Thoracic aorta (tissue), 2 donors: ENCODE measurements around the gene SPAG5. TPM values are rescaled to one million over a fixed set of nuclear protein-coding genes. Genes with fewer than 3 reads are reported as not detected.

Experiments
- ATAC-seq: fragments of 150-250 bp; one replicate; pipeline ENCODE4 v1.8.0; 2017; ENCODE audit warnings: low read depth; ENCODE audit not compliant: insufficient number of reproducible peaks, low FRiP score
- DNase-seq: peaks from one replicate; pipeline ENCODE4 v3.0.0-alpha.2; 2020; ENCODE audit warnings: low spot score
- H3K27ac ChIP-seq, 2 donors: fragments of 200-600 bp; sonication (generic); 1 replicate in 1 of 2; 2 replicates in 1 of 2; pipeline ENCODE4 v1.5.1; 2016; ENCODE audit warnings: mild to moderate bottlenecking in 2 of 2, moderate library complexity in 2 of 2
- H3K27me3 ChIP-seq: fragments of 200-600 bp; sonication (generic); replicated peaks from 2 replicates; pipeline ENCODE4 v1.6.0; 2016; ENCODE audit warnings: mild to moderate bottlenecking; ENCODE audit not compliant: insufficient read depth
- H3K36me3 ChIP-seq: fragments of 200-600 bp; sonication (generic); one replicate; pipeline ENCODE4 v1.5.1; 2016
- H3K4me1 ChIP-seq, 2 donors: fragments of 200-600 bp; sonication (generic); 1 replicate in 1 of 2; 2 replicates in 1 of 2; pipeline versions ENCODE4 v1.5.1 to v1.6.0; 2016; ENCODE audit warnings: low read depth in 2 of 2, mild to moderate bottlenecking in 1 of 2; ENCODE audit not compliant: control insufficient read depth in 1 of 2
- H3K4me3 ChIP-seq: fragments of 200-600 bp; sonication (generic); 2 replicates; pipeline ENCODE4 v1.5.1; 2016; ENCODE audit warnings: mild to moderate bottlenecking
- H3K9me3 ChIP-seq: fragments of 200-600 bp; sonication (generic); 2 replicates; pipeline ENCODE4 v1.5.1; 2016
- total RNA-seq, 2 donors: library from RNA; depleted of rRNA; stranded (reverse); fragments of >200 nt; gene quantifications; one replicate each; pipeline versions ENCODE4 v1.1.0 to v1.2.3, GENCODE V29; 2016
- TF ChIP-seq, protein P1 (sequence below): fragments of 200-600 bp; sonication (generic); IDR thresholded peaks from one replicate; pipeline ENCODE4 v1.5.1; 2019; ENCODE audit warnings: antibody characterized with exemption

SPAG5 gene
- total RNA-seq, 2 donors from 2014 or later, result 1.6 to 5.9 TPM

DNA sequence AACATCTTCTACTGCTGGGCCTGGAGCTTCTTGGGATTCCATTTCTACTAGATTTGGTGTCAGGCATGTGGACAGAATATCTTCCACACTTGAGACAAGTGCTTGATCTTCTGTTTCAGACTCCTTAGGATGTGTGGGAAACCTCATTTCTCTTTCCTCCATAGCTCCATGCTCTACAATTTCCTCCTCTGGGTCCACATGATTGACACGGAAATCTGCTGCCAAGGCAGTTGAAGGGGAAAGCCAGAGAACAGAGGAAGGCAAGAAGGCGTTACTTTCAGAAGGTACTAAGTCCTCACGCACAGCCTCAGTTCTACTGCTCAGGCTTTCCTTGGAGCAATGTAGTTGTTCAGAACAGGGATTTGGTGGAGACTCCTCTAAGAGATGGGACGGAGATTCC is 6.6 kb downstream of the SPAG5 start:
- Histone ChIP-seq H3K4me1 (no peaks in the 10 kb centered on the region), H3K27ac (no peak overlapping the region), H3K36me3 (no peaks in the 10 kb centered on the region), H3K9me3 (no peaks in the 10 kb centered on the region), H3K4me3 (no peak overlapping the region), H3K27me3 (no peaks in the 10 kb centered on the region)
- TF ChIP-seq, protein P1, sequence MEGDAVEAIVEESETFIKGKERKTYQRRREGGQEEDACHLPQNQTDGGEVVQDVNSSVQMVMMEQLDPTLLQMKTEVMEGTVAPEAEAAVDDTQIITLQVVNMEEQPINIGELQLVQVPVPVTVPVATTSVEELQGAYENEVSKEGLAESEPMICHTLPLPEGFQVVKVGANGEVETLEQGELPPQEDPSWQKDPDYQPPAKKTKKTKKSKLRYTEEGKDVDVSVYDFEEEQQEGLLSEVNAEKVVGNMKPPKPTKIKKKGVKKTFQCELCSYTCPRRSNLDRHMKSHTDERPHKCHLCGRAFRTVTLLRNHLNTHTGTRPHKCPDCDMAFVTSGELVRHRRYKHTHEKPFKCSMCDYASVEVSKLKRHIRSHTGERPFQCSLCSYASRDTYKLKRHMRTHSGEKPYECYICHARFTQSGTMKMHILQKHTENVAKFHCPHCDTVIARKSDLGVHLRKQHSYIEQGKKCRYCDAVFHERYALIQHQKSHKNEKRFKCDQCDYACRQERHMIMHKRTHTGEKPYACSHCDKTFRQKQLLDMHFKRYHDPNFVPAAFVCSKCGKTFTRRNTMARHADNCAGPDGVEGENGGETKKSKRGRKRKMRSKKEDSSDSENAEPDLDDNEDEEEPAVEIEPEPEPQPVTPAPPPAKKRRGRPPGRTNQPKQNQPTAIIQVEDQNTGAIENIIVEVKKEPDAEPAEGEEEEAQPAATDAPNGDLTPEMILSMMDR, result no peak
- DNase-seq (no peak), ATAC-seq (no peak)

DNA sequence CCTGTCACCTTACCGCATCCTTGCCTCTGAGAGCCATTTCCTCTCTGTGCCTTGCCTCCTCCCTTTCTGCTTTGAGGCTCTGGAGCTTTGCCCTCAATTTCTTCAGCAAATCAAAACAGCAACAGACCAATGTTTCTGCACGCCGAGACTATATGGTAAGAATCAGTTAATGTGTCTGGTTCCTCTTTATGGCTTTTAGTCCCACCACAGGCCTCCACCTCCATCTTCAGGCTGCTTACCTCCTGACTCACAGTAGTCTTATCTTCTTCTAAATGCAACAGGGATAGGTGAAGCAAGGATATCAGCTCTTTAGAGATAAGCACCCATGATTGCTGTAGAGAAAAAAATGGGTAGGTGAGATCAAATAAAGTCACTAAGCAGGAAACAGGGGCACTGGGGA is 13.0 kb downstream of the SPAG5 start:
- H3K9me3 ChIP-seq, result no peaks in the 10 kb centered on the region
- no peak overlapping the region for H3K4me3 ChIP-seq
- TF ChIP-seq, protein P1, result no peak
- no peaks in the 10 kb centered on the region for H3K27me3 ChIP-seq
- H3K4me1 ChIP-seq, result no peaks in the 10 kb centered on the region
- H3K27ac ChIP-seq, result no peak overlapping the region
- no peak for ATAC-seq
- H3K36me3 ChIP-seq, result peaks cover 3% of the 10 kb centered on the region
- no peak for DNase-seq

DNA sequence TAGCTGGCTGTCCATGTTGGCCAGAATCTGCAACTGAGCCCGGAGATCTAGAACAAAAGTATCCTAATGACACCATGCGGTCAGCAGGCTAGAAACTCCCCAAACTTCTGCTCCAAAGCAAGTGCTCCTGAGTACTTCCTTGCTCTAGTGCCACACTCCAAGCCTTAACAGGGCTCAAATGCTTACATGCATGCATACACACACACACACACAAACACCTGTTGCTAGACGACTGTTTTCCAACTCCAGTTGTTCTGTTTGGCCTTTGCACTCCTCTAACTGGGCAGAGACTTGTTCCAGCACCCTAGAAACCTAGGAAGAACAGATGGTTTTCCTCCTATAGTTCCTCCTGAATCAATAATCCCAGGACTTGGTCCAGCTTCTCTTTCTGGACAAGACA is 14.4 kb downstream of the SPAG5 start:
- no peak for ATAC-seq
- H3K36me3 ChIP-seq, result peaks cover 3% of the 10 kb centered on the region
- H3K27me3 ChIP-seq, result no peaks in the 10 kb centered on the region
- DNase-seq, result no peak
- no peaks in the 10 kb centered on the region for H3K9me3 ChIP-seq
- H3K4me1 ChIP-seq, result no peaks in the 10 kb centered on the region
- no peak overlapping the region for H3K27ac ChIP-seq
- TF ChIP-seq, protein P1, result no peak
- no peak overlapping the region for H3K4me3 ChIP-seq

DNA sequence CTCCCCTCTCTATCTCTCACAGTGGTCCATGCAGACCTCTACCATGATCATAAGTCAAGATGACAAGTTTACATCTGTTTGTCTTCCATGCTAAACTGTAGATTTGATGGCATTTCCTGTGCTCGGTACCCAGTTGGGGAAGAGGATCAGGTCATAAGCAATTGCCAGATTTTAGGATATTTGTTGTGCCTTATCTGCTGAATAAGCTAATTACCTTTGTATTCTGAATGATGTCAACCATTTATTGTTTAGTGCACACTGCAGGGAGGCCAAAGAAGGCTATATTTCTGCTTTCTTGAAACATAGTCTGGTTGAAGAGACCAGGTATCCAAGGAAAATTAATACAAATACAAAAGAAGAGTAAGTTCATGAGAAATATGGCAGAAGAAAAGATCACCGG is 16.3 kb downstream of the SPAG5 start:
- no peak overlapping the region for H3K4me3 ChIP-seq
- H3K36me3 ChIP-seq, result peaks cover 3% of the 10 kb centered on the region
- H3K27me3 ChIP-seq, result no peaks in the 10 kb centered on the region
- TF ChIP-seq, protein P1, result no peak
- H3K4me1 ChIP-seq, result no peaks in the 10 kb centered on the region
- no peaks in the 10 kb centered on the region for H3K9me3 ChIP-seq
- H3K27ac ChIP-seq, result no peak overlapping the region
- ATAC-seq, result no peak
- DNase-seq, result no peak

DNA sequence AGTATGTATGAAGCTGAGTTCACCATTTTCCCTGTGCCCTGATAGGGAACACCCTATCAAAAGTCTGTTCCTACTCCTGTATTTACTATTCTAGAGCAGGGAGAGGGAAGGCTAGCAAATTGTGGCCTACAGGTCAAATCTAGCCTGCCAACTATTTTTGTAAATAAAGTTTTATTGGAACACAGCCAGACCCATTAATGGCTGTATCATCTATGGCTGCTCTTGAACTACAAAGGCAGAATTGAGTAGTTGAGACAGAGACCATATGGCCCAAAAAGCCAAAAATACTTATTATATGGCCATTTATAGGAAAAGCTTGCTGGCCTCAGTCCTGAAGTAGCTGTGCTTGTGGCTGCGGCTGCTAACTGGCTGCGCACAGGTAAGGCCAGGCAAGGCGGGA is 17.9 kb downstream of the SPAG5 start:
- TF ChIP-seq, protein P1, result no peak
- DNase-seq, result no peak
- Histone ChIP-seq H3K4me1 (peaks cover 4 to 9% of the 10 kb centered on the region in 2 donors), H3K4me3 (no peak overlapping the region), H3K9me3 (no peaks in the 10 kb centered on the region), H3K27ac (no peak overlapping the region), H3K36me3 (peaks cover 3% of the 10 kb centered on the region), H3K27me3 (no peaks in the 10 kb centered on the region)
- no peak for ATAC-seq
